ENCODE results near the gene RPF1.
"Not testable (repeated sequence)": the region's sequence is repeated elsewhere in the genome, so short reads cannot be mapped to it uniquely, and the experiment has no call there.

- TF ChIP-seq, protein P1, sequence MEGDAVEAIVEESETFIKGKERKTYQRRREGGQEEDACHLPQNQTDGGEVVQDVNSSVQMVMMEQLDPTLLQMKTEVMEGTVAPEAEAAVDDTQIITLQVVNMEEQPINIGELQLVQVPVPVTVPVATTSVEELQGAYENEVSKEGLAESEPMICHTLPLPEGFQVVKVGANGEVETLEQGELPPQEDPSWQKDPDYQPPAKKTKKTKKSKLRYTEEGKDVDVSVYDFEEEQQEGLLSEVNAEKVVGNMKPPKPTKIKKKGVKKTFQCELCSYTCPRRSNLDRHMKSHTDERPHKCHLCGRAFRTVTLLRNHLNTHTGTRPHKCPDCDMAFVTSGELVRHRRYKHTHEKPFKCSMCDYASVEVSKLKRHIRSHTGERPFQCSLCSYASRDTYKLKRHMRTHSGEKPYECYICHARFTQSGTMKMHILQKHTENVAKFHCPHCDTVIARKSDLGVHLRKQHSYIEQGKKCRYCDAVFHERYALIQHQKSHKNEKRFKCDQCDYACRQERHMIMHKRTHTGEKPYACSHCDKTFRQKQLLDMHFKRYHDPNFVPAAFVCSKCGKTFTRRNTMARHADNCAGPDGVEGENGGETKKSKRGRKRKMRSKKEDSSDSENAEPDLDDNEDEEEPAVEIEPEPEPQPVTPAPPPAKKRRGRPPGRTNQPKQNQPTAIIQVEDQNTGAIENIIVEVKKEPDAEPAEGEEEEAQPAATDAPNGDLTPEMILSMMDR (IDR thresholded peaks at IDR 0.05; ENCODE audit: insufficient read depth, low read depth, low read length), result not testable (repeated sequence)
- TF ChIP-seq EZH2 (IDR thresholded peaks at IDR 0.05; ENCODE audit: insufficient read depth, low read length), result not testable (repeated sequence)
These were observed 36.1 kb upstream of the RPF1 start for GRCh38 chr1:84442747-84443646.
